Right lobe of liver (tissue), 6 donors: Measurements from ENCODE around the gene FBXO47. TPM values are rescaled to one million over a fixed set of nuclear protein-coding genes. Genes with fewer than 3 reads are reported as not detected.

Experiments used
- ATAC-seq, 4 donors: fragments of 200-7000 bp; cut with Tn5 transposase; one replicate each; pipeline ENCODE4 v1.9.1; 2020; ENCODE audit warnings: mild to moderate bottlenecking in 4 of 4, moderate library complexity in 4 of 4
- DNase-seq, 3 donors: peaks; one replicate each; pipeline ENCODE4 v3.0.0-alpha.2; 2020
- H3K27ac ChIP-seq, 3 donors: fragments of 200-600 bp; one replicate each; pipeline ENCODE4 v1.8.0; 2022
- H3K27me3 ChIP-seq, 2 donors: fragments of 200-600 bp; one replicate each; pipeline ENCODE4 v1.8.0; 2022
- H3K36me3 ChIP-seq, 4 donors: fragments of 200-600 bp; sonication (generic) in 1 of 4; one replicate each; pipeline versions ENCODE4 v1.5.1 to v1.8.0; 2017 to 2022; ENCODE audit warnings: control low read depth in 1 of 4
- H3K4me1 ChIP-seq, 4 donors: fragments of 200-600 bp; sonication (generic) in 1 of 4; one replicate each; pipeline versions ENCODE4 v1.5.1 to v1.8.0; 2017 to 2022; ENCODE audit warnings: control low read depth in 1 of 4
- H3K4me3 ChIP-seq, 3 donors: fragments of 200-600 bp; one replicate each; pipeline ENCODE4 v1.8.0; 2022
- H3K9me3 ChIP-seq, 4 donors: fragments of 200-600 bp; sonication (generic) in 1 of 4; one replicate each; pipeline versions ENCODE4 v1.5.1 to v1.8.0; 2017 to 2022; ENCODE audit warnings: control low read depth in 1 of 4
- CTCF ChIP-seq, 4 donors: fragments of 200-600 bp in 3 of 4; fragments of 450-650 bp in 1 of 4; IDR thresholded peaks; one replicate each; pipeline versions ENCODE4 v1.5.1 to v1.8.0; 2016 to 2022; ENCODE audit warnings: antibody characterized with exemption in 4 of 4, mild to moderate bottlenecking in 2 of 4
- POLR2A ChIP-seq: fragments of 450-650 bp; IDR thresholded peaks from one replicate; pipeline ENCODE4 v1.6.1; 2017; ENCODE audit warnings: antibody characterized with exemption, mild to moderate bottlenecking
- WGBS: methylation state at CpG from one replicate; pipeline ENCODE4 v1.1.6; 2018; ENCODE audit warnings: low coverage, low lambda C conversion rate; ENCODE audit not compliant: insufficient coverage; ENCODE audit errors: missing lambda C conversion rate; 5-methylcytosine and 5-hydroxymethylcytosine counted together
- intact Hi-C, 2 donors: fragments of 100-400 bp; cut with DNase I; formaldehyde crosslinking; loops; one replicate each; pipeline versions ENCODE4 v1.11.2 to v1.14.1; 2022
- total RNA-seq, 6 experiments: library from RNA; depleted of rRNA in 2 of 6; stranded (reverse); fragments of >200 nt in 2 of 6; fragmentation: NEBNext Ultra II Directional in 3 of 6; extraction: Animal tissue kit (Norgen Biotek cat#: 25700) in 3 of 6; gene quantifications; one replicate each; pipeline versions ENCODE4 v1.1.0 to v1.2.4, GENCODE V29; 2016 to 2023
- donor health status: DM: no; HTN: yes; CAD: no.
- donor health status: DM: no; HTN: no; CAD: no.
- donor health status: DM: no; HTN: no; CAD: no.
- donor health status: DM: no; HTN: yes; CAD: no.
- donor health status: DM: no; HTN: yes; CAD: no.

Gene FBXO47
- total RNA-seq, 6 experiments from 2014 or later: not detected

- H3K4me3 ChIP-seq: no peak overlapping the region
- 78% methylated on average over 3 of the region's 10 CpGs for WGBS
- no peak for TF ChIP-seq POLR2A
- no peak for TF ChIP-seq CTCF (IDR thresholded peaks at IDR 0.05)
- ATAC-seq: no peak
- DNase-seq: peak; percentile 15 to 43 (median 42)
- peaks cover 0 to 49% (median 24%) of the 10 kb centered on the region in 4 donors for H3K4me1 ChIP-seq
- peaks cover 0 to 26% (median 10%) of the 10 kb centered on the region in 4 donors for H3K36me3 ChIP-seq
- no peak overlapping the region for H3K27ac ChIP-seq
- intact Hi-C loops: no loop called here
- no peaks in the 10 kb centered on the region for H3K27me3 ChIP-seq
- H3K9me3 ChIP-seq: no peaks in the 10 kb centered on the region
These were observed 56.0 kb downstream of the FBXO47 start for GRCh38 chr17:38911081-38911730.

GRCh38 chr17:38910325-38910724, 56.9 kb downstream of the FBXO47 start:
- peaks cover 0 to 21% (median 7%) of the 10 kb centered on the region in 4 donors for H3K36me3 ChIP-seq
- ATAC-seq: no peak
- TF ChIP-seq POLR2A (no peak), CTCF (IDR thresholded peaks at IDR 0.05) (no peak)
- intact Hi-C loops: no loop called here
- peak; percentile 6 to 26 (median 21) for DNase-seq
- no peaks in the 10 kb centered on the region for H3K9me3 ChIP-seq
- H3K27me3 ChIP-seq: no peaks in the 10 kb centered on the region
- 72% methylated on average over 5 of the region's 5 CpGs for WGBS
- H3K4me1 ChIP-seq: peaks cover 0 to 40% (median 21%) of the 10 kb centered on the region in 4 donors
- no peak overlapping the region for H3K27ac ChIP-seq
- H3K4me3 ChIP-seq: no peak overlapping the region

GRCh38 chr17:38908676-38909181, 58.5 kb downstream of the FBXO47 start:
- peaks cover 0 to 25% (median 12%) of the 10 kb centered on the region in 4 donors for H3K4me1 ChIP-seq
- ATAC-seq (peak in 1 of 4 donors; percentile 6), DNase-seq (peak; percentile 17 to 45 (median 35))
- TF ChIP-seq POLR2A: no peak
- no peak for TF ChIP-seq CTCF (IDR thresholded peaks at IDR 0.05)
- no peaks in the 10 kb centered on the region for H3K27me3 ChIP-seq
- peaks cover 0 to 27% (median 7%) of the 10 kb centered on the region in 4 donors for H3K36me3 ChIP-seq
- WGBS: 56% methylated on average over 3 of the region's 8 CpGs
- no peak overlapping the region for H3K27ac ChIP-seq
- intact Hi-C loops: no loop called here
- no peak overlapping the region for H3K4me3 ChIP-seq
- H3K9me3 ChIP-seq: no peaks in the 10 kb centered on the region

- intact Hi-C loops: no loop called here
- no peak overlapping the region for H3K27ac ChIP-seq
- peak in 2 of 3 donors; percentile 24 to 51 for DNase-seq
- peaks cover 0 to 27% (median 8%) of the 10 kb centered on the region in 4 donors for H3K36me3 ChIP-seq
- WGBS: 20% methylated on average over 2 of the region's 15 CpGs
- ATAC-seq: no peak
- H3K4me1 ChIP-seq: peaks cover 0 to 20% (median 9%) of the 10 kb centered on the region in 4 donors
- no peak overlapping the region for H3K4me3 ChIP-seq
- H3K9me3 ChIP-seq: no peaks in the 10 kb centered on the region
- H3K27me3 ChIP-seq: no peaks in the 10 kb centered on the region
- TF ChIP-seq CTCF (IDR thresholded peaks at IDR 0.05) (no peak), POLR2A (no peak)
These were observed 59.1 kb downstream of the FBXO47 start for GRCh38 chr17:38907930-38908675.
